ENCODE data around the gene MEST. TPM values are rescaled to one million over a fixed set of nuclear protein-coding genes. Genes with fewer than 3 reads are reported as not detected.

The MEST gene
- polyA plus RNA-seq, 1 of the 3 experiments (the other 2 are of a cell fraction) = 36.7 TPM

DNA sequence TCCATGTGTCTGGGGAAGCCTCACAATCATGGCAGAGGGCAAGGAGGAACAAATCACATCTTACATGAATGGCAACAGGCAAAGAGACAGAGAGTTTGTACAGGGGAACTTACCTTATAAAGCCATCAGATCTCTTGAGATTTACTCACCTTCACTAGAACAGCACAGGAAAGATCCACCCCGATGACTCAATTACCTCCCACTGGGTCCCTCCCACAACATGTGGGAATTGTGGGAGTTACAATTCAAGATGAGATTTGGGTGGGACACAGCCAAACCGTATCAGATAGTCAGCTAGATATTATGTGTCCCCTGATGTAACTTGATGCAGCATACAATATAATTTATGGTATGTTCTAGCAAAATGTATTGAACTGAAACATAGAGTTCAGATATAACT, 36.9 kb upstream of the MEST start:
- ChIA-PET CTCF (interaction anchor here (0.6 to 1.5 kb wide), 2 partner anchors 9 to 27 kb away, joined by 3 to 4 read pairs; no protein-coding TSS in a partner anchor), POLR2A (no interaction called here)
- Histone ChIP-seq H3K27ac (ENCODE audit: low read depth in 2 of 2, low read length in 1 of 2) (no peak overlapping the region), H3K9ac (no peak overlapping the region), H3K4me3 (ENCODE audit: low read depth in 2 of 2, low read length in 1 of 2) (no peak overlapping the region), H3K4me1 (ENCODE audit: control insufficient read depth in 1 of 2, insufficient read depth in 2 of 2, low read depth in 1 of 2, low read length in 1 of 2) (no peaks in the 10 kb centered on the region), H3F3A (replicated peaks; ENCODE audit: insufficient read depth) (no peaks in the 10 kb centered on the region), H3K27me3 (ENCODE audit: insufficient read depth) (no peaks in the 10 kb centered on the region), H4K20me1 (ENCODE audit: insufficient read depth) (no peaks in the 10 kb centered on the region), H3K36me3 (replicated peaks in 1 of 2; ENCODE audit: control insufficient read depth in 1 of 2, insufficient read depth in 2 of 2, low read length in 1 of 2) (no peaks in the 10 kb centered on the region), H3K79me2 (ENCODE audit: insufficient read depth) (no peaks in the 10 kb centered on the region), H3K9me3 (peaks cover 5% of the 10 kb centered on the region; the same call in 1 of the 2 replicates), H2AFZ (ENCODE audit: low read depth) (no peak overlapping the region), H3K4me2 (no peak overlapping the region), H3K9me2 (no peaks in the 10 kb centered on the region)
- 61% methylated on average over 2 of the region's 2 CpGs for WGBS (ENCODE audit: low lambda C conversion rate)
- TF ChIP-seq REST (IDR thresholded peaks at IDR 0.05; ENCODE audit: low read depth, low read length) (no peak), FOSL2 (IDR thresholded peaks at IDR 0.05; ENCODE audit: borderline replicate concordance, low read depth) (no peak), RXRA (IDR thresholded peaks at IDR 0.05; ENCODE audit: borderline replicate concordance, low read depth) (no peak), YY1 (IDR thresholded peaks at IDR 0.05; ENCODE audit: low read depth) (no peak)
- TF ChIP-seq, protein P1, sequence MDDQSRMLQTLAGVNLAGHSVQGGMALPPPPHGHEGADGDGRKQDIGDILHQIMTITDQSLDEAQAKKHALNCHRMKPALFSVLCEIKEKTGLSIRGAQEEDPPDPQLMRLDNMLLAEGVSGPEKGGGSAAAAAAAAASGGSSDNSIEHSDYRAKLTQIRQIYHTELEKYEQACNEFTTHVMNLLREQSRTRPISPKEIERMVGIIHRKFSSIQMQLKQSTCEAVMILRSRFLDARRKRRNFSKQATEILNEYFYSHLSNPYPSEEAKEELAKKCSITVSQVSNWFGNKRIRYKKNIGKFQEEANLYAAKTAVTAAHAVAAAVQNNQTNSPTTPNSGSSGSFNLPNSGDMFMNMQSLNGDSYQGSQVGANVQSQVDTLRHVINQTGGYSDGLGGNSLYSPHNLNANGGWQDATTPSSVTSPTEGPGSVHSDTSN (IDR thresholded peaks at IDR 0.05) = no peak
- TF ChIP-seq, protein P2, sequence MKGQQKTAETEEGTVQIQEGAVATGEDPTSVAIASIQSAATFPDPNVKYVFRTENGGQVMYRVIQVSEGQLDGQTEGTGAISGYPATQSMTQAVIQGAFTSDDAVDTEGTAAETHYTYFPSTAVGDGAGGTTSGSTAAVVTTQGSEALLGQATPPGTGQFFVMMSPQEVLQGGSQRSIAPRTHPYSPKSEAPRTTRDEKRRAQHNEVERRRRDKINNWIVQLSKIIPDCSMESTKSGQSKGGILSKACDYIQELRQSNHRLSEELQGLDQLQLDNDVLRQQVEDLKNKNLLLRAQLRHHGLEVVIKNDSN (IDR thresholded peaks at IDR 0.05; ENCODE audit: borderline replicate concordance, low read depth) = no peak
- DNase-seq = no peak

- no peaks in the 10 kb centered on the region for H3K27me3 ChIP-seq (ENCODE audit: insufficient read depth)
- no peak for DNase-seq
- no peaks in the 10 kb centered on the region for H3K4me1 ChIP-seq (ENCODE audit: control insufficient read depth in 1 of 2, insufficient read depth in 2 of 2, low read depth in 1 of 2, low read length in 1 of 2)
- no peak overlapping the region for H3K9ac ChIP-seq
- no peaks in the 10 kb centered on the region for H3K36me3 ChIP-seq (replicated peaks in 1 of 2; ENCODE audit: control insufficient read depth in 1 of 2, insufficient read depth in 2 of 2, low read length in 1 of 2)
- H2AFZ ChIP-seq (ENCODE audit: low read depth) = no peak overlapping the region
- no peaks in the 10 kb centered on the region for H3K79me2 ChIP-seq (ENCODE audit: insufficient read depth)
- H3K4me3 ChIP-seq (ENCODE audit: low read depth in 2 of 2, low read length in 1 of 2) = no peak overlapping the region
- no peaks in the 10 kb centered on the region for H3F3A ChIP-seq (replicated peaks; ENCODE audit: insufficient read depth)
- CTCF ChIA-PET = interaction anchor here (0.8 kb wide), 1 partner anchor 11 kb away, joined by 3 read pairs; no protein-coding TSS in a partner anchor
- POLR2A ChIA-PET = no interaction called here
- no peaks in the 10 kb centered on the region for H3K9me2 ChIP-seq
- no peaks in the 10 kb centered on the region for H4K20me1 ChIP-seq (ENCODE audit: insufficient read depth)
- no peak overlapping the region for H3K27ac ChIP-seq (ENCODE audit: low read depth in 2 of 2, low read length in 1 of 2)
- WGBS (ENCODE audit: low lambda C conversion rate) = 61% methylated on average over 2 of the region's 2 CpGs
- no peak overlapping the region for H3K4me2 ChIP-seq
- H3K9me3 ChIP-seq = peaks cover 5% of the 10 kb centered on the region; the same call in 1 of the 2 replicates
- TF ChIP-seq CHD2 (IDR thresholded peaks at IDR 0.05; ENCODE audit: low read length, partially characterized antibody) = no peak
- no peak for TF ChIP-seq NFIC (IDR thresholded peaks at IDR 0.05; ENCODE audit: borderline replicate concordance)
- TF ChIP-seq, protein P3, sequence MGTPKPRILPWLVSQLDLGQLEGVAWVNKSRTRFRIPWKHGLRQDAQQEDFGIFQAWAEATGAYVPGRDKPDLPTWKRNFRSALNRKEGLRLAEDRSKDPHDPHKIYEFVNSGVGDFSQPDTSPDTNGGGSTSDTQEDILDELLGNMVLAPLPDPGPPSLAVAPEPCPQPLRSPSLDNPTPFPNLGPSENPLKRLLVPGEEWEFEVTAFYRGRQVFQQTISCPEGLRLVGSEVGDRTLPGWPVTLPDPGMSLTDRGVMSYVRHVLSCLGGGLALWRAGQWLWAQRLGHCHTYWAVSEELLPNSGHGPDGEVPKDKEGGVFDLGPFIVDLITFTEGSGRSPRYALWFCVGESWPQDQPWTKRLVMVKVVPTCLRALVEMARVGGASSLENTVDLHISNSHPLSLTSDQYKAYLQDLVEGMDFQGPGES (IDR thresholded peaks at IDR 0.05; ENCODE audit: low read depth, low read length) = no peak
- TF ChIP-seq YY1 (IDR thresholded peaks at IDR 0.05; ENCODE audit: low read depth) = no peak
- TF ChIP-seq, protein P4, sequence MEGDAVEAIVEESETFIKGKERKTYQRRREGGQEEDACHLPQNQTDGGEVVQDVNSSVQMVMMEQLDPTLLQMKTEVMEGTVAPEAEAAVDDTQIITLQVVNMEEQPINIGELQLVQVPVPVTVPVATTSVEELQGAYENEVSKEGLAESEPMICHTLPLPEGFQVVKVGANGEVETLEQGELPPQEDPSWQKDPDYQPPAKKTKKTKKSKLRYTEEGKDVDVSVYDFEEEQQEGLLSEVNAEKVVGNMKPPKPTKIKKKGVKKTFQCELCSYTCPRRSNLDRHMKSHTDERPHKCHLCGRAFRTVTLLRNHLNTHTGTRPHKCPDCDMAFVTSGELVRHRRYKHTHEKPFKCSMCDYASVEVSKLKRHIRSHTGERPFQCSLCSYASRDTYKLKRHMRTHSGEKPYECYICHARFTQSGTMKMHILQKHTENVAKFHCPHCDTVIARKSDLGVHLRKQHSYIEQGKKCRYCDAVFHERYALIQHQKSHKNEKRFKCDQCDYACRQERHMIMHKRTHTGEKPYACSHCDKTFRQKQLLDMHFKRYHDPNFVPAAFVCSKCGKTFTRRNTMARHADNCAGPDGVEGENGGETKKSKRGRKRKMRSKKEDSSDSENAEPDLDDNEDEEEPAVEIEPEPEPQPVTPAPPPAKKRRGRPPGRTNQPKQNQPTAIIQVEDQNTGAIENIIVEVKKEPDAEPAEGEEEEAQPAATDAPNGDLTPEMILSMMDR (IDR thresholded peaks at IDR 0.05) = no peak
- TF ChIP-seq, protein P1 (IDR thresholded peaks at IDR 0.05) = no peak
- no peak for TF ChIP-seq RFX5 (IDR thresholded peaks at IDR 0.05; ENCODE audit: low read length)
- no peak for TF ChIP-seq MEF2A (IDR thresholded peaks at IDR 0.05; ENCODE audit: borderline replicate concordance, low read depth)
- no peak for TF ChIP-seq FOSL2 (IDR thresholded peaks at IDR 0.05; ENCODE audit: borderline replicate concordance, low read depth)
These were observed 33.6 kb upstream of the MEST start for GRCh38 chr7:130458257-130458656.

Data from SK-N-SH (cell line).